ENCODE results near the gene ASTN2. TPM values are rescaled to one million over a fixed set of nuclear protein-coding genes. Genes with fewer than 3 reads are reported as not detected.

The ASTN2 gene
- total RNA-seq, 1 experiment from 2014 or later = 11.4 TPM

GRCh38 chr9:116594547-116594946, 820.3 kb downstream of the ASTN2 start:
- peak; percentile 88 for DNase-seq (ENCODE audit: low read depth)

- DNase-seq (ENCODE audit: low read depth) = no peak
Measured at GRCh38 chr9:116592970-116593369, 821.9 kb downstream of the ASTN2 start.

GRCh38 chr9:116589392-116590354, 825.2 kb downstream of the ASTN2 start:
- DNase-seq (ENCODE audit: low read depth) = peak; percentile 90

GRCh38 chr9:116587919-116588318, 826.9 kb downstream of the ASTN2 start:
- no peak for DNase-seq (ENCODE audit: low read depth)

- no peak for DNase-seq (ENCODE audit: low read depth)
Measured at GRCh38 chr9:116585896-116586295, 829.0 kb downstream of the ASTN2 start.

- no peak for DNase-seq (ENCODE audit: low read depth)
Measured at GRCh38 chr9:116585204-116585603, 829.7 kb downstream of the ASTN2 start.

GRCh38 chr9:116580853-116581252, 834.0 kb downstream of the ASTN2 start:
- DNase-seq (ENCODE audit: low read depth) = no peak

- DNase-seq (ENCODE audit: low read depth) = no peak
Measured at GRCh38 chr9:116576386-116576785, 838.5 kb downstream of the ASTN2 start.

- no peak for DNase-seq (ENCODE audit: low read depth)
Measured at GRCh38 chr9:116574027-116574679, 840.7 kb downstream of the ASTN2 start.

GRCh38 chr9:116572095-116572748, 842.6 kb downstream of the ASTN2 start:
- DNase-seq (ENCODE audit: low read depth) = peak; percentile 77

- no peak for DNase-seq (ENCODE audit: low read depth)
Measured at GRCh38 chr9:116569111-116569510, 845.7 kb downstream of the ASTN2 start.

- DNase-seq (ENCODE audit: low read depth) = no peak
Measured at GRCh38 chr9:116566677-116567488, 848.0 kb downstream of the ASTN2 start.

- DNase-seq (ENCODE audit: low read depth) = no peak
Measured at GRCh38 chr9:116565986-116566385, 848.9 kb downstream of the ASTN2 start.

GRCh38 chr9:116564266-116564793, 850.5 kb downstream of the ASTN2 start:
- no peak for DNase-seq (ENCODE audit: low read depth)

GRCh38 chr9:116558818-116559540, 855.9 kb downstream of the ASTN2 start:
- DNase-seq (ENCODE audit: low read depth) = no peak

- no peak for DNase-seq (ENCODE audit: low read depth)
Measured at GRCh38 chr9:116558035-116558434, 856.8 kb downstream of the ASTN2 start.

GRCh38 chr9:116555556-116556155, 859.2 kb downstream of the ASTN2 start:
- DNase-seq (ENCODE audit: low read depth) = no peak

- no peak for DNase-seq (ENCODE audit: low read depth)
Measured at GRCh38 chr9:116555119-116555518, 859.7 kb downstream of the ASTN2 start.

GRCh38 chr9:116550696-116551436, 864.0 kb downstream of the ASTN2 start:
- peak; percentile 63 for DNase-seq (ENCODE audit: low read depth)

All from HT1080 (cell line).